Measurements from ENCODE around the gene GYG2. TPM values are rescaled to one million over a fixed set of nuclear protein-coding genes. Genes with fewer than 3 reads are reported as not detected.
A peak's percentile ranks its signal among the peaks of the same experiment; 100 is the strongest.
"Not testable (repeated sequence)": the region's sequence is repeated elsewhere in the genome, so short reads cannot be mapped to it uniquely, and the experiment has no call there.

GYG2 gene
- total and polyA plus RNA-seq, 2 experiments from 2014 or later, result 41.4 to 44.3 TPM

GRCh38 chrX:2894885-2895292 lies 66.2 kb downstream of the GYG2 start:
- Histone ChIP-seq H3K9me2 (replicated peaks; ENCODE audit: insufficient read depth) (no peaks in the 10 kb centered on the region), H4K20me1 (ENCODE audit: insufficient read depth, poor library complexity, severe bottlenecking) (no peaks in the 10 kb centered on the region), H3K4me1 (ENCODE audit: insufficient read depth) (peaks cover 72% of the 10 kb centered on the region), H3K36me3 (replicated peaks; ENCODE audit: insufficient read depth, low read depth) (no peaks in the 10 kb centered on the region), H3K27me3 (no peaks in the 10 kb centered on the region), H3K27ac (peak overlapping the region; percentile 77), H2AFZ (no peak overlapping the region), H3K79me2 (peaks cover 6% of the 10 kb centered on the region), H3K4me3 (no peak overlapping the region), H3K4me2 (peak overlapping the region; percentile 61), H3K9me3 (ENCODE audit: low read depth) (no peaks in the 10 kb centered on the region)
- TF ChIP-seq, protein P1, sequence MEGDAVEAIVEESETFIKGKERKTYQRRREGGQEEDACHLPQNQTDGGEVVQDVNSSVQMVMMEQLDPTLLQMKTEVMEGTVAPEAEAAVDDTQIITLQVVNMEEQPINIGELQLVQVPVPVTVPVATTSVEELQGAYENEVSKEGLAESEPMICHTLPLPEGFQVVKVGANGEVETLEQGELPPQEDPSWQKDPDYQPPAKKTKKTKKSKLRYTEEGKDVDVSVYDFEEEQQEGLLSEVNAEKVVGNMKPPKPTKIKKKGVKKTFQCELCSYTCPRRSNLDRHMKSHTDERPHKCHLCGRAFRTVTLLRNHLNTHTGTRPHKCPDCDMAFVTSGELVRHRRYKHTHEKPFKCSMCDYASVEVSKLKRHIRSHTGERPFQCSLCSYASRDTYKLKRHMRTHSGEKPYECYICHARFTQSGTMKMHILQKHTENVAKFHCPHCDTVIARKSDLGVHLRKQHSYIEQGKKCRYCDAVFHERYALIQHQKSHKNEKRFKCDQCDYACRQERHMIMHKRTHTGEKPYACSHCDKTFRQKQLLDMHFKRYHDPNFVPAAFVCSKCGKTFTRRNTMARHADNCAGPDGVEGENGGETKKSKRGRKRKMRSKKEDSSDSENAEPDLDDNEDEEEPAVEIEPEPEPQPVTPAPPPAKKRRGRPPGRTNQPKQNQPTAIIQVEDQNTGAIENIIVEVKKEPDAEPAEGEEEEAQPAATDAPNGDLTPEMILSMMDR (IDR thresholded peaks at IDR 0.05; ENCODE audit: poor library complexity), result no peak
- no peak for TF ChIP-seq EZH2phosphoT487 (IDR thresholded peaks at IDR 0.05; ENCODE audit: low read depth, severe bottlenecking, unreplicated experiment)
- TF ChIP-seq EZH2 (IDR thresholded peaks at IDR 0.05; ENCODE audit: borderline replicate concordance), result no peak
- DNase-seq (ENCODE audit: low spot score), result peak; percentile 85
- 19% methylated on average over 9 of the region's 9 CpGs for WGBS (ENCODE audit: low lambda C conversion rate, missing lambda C conversion rate)

- H3K27ac ChIP-seq, result peak overlapping the region; percentile 99
- no peaks in the 10 kb centered on the region for H3K27me3 ChIP-seq
- H3K4me1 ChIP-seq (ENCODE audit: insufficient read depth), result peaks cover 51% of the 10 kb centered on the region
- no peak for TF ChIP-seq EZH2 (IDR thresholded peaks at IDR 0.05; ENCODE audit: borderline replicate concordance)
- TF ChIP-seq EZH2phosphoT487 (IDR thresholded peaks at IDR 0.05; ENCODE audit: low read depth, severe bottlenecking, unreplicated experiment), result no peak
- TF ChIP-seq, protein P1 (IDR thresholded peaks at IDR 0.05; ENCODE audit: poor library complexity), result no peak
- H3K79me2 ChIP-seq, result peaks cover 10% of the 10 kb centered on the region
- no peaks in the 10 kb centered on the region for H4K20me1 ChIP-seq (ENCODE audit: insufficient read depth, poor library complexity, severe bottlenecking)
- H3K36me3 ChIP-seq (replicated peaks; ENCODE audit: insufficient read depth, low read depth), result no peaks in the 10 kb centered on the region
- no peaks in the 10 kb centered on the region for H3K9me2 ChIP-seq (replicated peaks; ENCODE audit: insufficient read depth)
- H2AFZ ChIP-seq, result no peak overlapping the region
- no peak overlapping the region for H3K4me3 ChIP-seq
- DNase-seq (ENCODE audit: low spot score), result no peak
- no peaks in the 10 kb centered on the region for H3K9me3 ChIP-seq (ENCODE audit: low read depth)
- 30% methylated on average over 12 of the region's 12 CpGs for WGBS (ENCODE audit: low lambda C conversion rate, missing lambda C conversion rate)
- H3K4me2 ChIP-seq, result peak overlapping the region; percentile 79
Observed at GRCh38 chrX:2897311-2897689, 68.6 kb downstream of the GYG2 start.

DNA sequence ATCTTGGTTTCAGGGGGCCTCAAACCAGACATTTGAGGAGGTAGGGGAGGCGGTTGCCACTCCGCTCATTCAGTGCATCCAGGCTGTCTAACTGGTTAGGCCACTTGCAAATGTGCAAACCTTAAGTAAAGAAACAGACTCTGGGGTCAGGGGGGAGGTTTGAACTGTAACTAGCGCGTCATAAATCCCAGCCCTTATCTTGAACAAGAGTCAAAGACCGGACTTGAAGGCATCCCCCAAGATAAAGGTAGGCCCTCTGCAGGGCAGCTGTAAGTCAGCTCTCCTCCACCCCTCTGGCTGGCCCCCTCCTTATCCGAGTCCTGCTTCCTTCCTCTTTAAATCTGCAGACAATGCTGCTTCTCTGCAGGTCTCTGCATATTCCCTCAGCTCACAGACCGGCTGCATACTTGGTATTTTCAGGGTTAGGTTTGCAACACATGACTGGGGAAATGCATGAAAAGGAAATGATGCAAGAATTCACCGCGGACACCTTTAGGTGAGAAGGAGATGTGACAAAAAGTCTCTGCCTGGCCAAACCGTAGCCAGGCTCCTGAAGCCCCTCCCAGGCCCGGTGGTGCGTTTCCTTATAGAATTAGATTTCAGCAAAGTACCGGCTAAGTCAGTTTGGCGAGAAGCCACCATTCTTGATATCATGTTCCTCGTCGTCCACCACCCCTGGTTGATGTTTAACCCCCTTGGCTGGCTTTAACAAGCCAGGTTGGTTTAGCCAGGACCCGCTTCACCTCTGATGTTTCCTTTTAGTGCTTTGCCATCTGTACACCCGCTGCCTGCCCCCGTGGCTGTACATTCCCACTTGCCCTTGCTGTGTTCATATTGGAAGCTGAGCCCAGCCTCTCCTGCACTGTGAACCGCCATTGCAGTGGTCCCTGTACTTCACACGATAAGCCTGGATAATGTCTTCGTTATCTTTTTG lies 69.2 kb downstream of the GYG2 start:
- H3K9me3 ChIP-seq (ENCODE audit: low read depth); H3K9me2 ChIP-seq (replicated peaks; ENCODE audit: insufficient read depth); H3K79me2 ChIP-seq; H3K36me3 ChIP-seq (replicated peaks; ENCODE audit: insufficient read depth, low read depth); H4K20me1 ChIP-seq (ENCODE audit: insufficient read depth, poor library complexity, severe bottlenecking); H3K27me3 ChIP-seq: not testable (repeated sequence)
- 10% methylated on average over 22 of the region's 22 CpGs for WGBS (ENCODE audit: low lambda C conversion rate, missing lambda C conversion rate)
- DNase-seq (ENCODE audit: low spot score), result peak; percentile 88
- Histone ChIP-seq H3K27ac (peak overlapping the region; percentile 99), H3K4me3 (peak overlapping the region; percentile 11), H2AFZ (peak overlapping the region; percentile 23), H3K4me1 (ENCODE audit: insufficient read depth) (peaks cover 45% of the 10 kb centered on the region), H3K4me2 (peak overlapping the region; percentile 79)

DNA sequence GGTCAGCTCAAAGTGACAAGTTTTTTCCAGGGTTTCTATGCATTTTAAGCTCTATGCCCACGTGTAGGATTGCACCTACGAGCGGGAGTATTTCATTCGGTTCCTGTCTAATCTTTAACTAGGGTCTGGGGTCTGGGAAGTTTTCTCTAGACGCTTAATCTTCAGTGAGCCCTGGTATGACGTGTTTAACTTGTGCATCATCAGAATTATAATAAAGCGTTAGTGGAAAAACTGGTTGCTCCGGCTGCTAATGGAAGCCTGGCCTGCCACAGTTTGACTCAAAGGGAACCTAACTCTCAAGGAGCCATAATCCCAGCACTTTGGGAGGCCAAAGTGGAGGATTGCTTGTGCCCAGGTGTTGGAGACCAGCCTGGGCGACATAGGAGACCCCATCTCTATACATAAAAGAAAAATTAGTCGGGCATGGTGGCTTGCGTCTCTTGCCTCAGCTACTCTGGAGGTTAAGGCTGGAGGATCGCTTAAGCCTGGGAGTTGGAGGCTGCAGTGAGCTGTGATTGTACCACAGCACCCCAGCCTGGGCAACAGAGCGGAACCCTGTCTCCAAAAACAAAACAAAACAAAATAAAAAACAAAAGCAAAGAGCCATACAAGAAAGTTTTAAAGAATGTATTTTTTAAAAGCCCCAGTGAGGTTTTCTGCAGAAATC lies 70.2 kb downstream of the GYG2 start:
- Histone ChIP-seq H3K4me1 (ENCODE audit: insufficient read depth) (peaks cover 45% of the 10 kb centered on the region), H3K27me3 (no peaks in the 10 kb centered on the region), H3K9me2 (replicated peaks; ENCODE audit: insufficient read depth) (no peaks in the 10 kb centered on the region), H3K4me2 (peak overlapping the region; percentile 79), H3K79me2 (peaks cover 5% of the 10 kb centered on the region), H3K9me3 (ENCODE audit: low read depth) (peaks cover 5% of the 10 kb centered on the region), H3K4me3 (peak overlapping the region; percentile 11), H3K27ac (peak overlapping the region; percentile 99), H3K36me3 (replicated peaks; ENCODE audit: insufficient read depth, low read depth) (no peaks in the 10 kb centered on the region), H2AFZ (peak overlapping the region; percentile 23), H4K20me1 (ENCODE audit: insufficient read depth, poor library complexity, severe bottlenecking) (no peaks in the 10 kb centered on the region)
- peak; percentile 72 for DNase-seq (ENCODE audit: low spot score)
- 45% methylated on average over 13 of the region's 13 CpGs for WGBS (ENCODE audit: low lambda C conversion rate, missing lambda C conversion rate)
- TF ChIP-seq, protein P1 (IDR thresholded peaks at IDR 0.05; ENCODE audit: poor library complexity), result no peak
- TF ChIP-seq EZH2phosphoT487 (IDR thresholded peaks at IDR 0.05; ENCODE audit: low read depth, severe bottlenecking, unreplicated experiment) (no peak), EZH2 (IDR thresholded peaks at IDR 0.05; ENCODE audit: borderline replicate concordance) (no peak)

All from hepatocyte (in vitro differentiated cells).